GM12878 (cell line): ENCODE results near the gene LHFPL3. TPM values are rescaled to one million over a fixed set of nuclear protein-coding genes. Genes with fewer than 3 reads are reported as not detected.

ENCODE experiments used
- ATAC-seq: fragments of 200-7000 bp; cut with Tn5 transposase; 3 replicates; pipeline ENCODE4 v1.9.1; 2020; ENCODE audit warnings: mild to moderate bottlenecking, moderate library complexity
- BruUV-seq: library from RNA; stranded (reverse); fragments of 400-500 nt; replicated peaks from 2 replicates; lab custom pipeline; 2021; lab: Mats Ljungman, UMichigan
- CTCF ChIA-PET: fragments of 300-600 bp; sonication (Branson Sonifier 250); formaldehyde crosslinking; extraction: SDS; loops from one replicate; lab custom pipeline; 2021; ENCODE audit warnings: inconsistent platforms; lab: Yijun Ruan, JAX
- POLR2A ChIA-PET: fragments of 350-600 bp; formaldehyde crosslinking; extraction: SDS; loops from one replicate; lab custom pipeline; 2021; ENCODE audit warnings: inconsistent platforms; lab: Charles Lee
- RAD21 ChIA-PET: fragments of 300-600 bp; sonication (Branson Sonifier 250); formaldehyde crosslinking; loops from one replicate; lab custom pipeline; 2023; ENCODE audit warnings: antibody characterized with exemption; ENCODE audit not compliant: unreplicated experiment; lab: Charles Lee
- SMC1A ChIA-PET: fragments of 300-600 bp; sonication (Branson Sonifier 250); formaldehyde crosslinking; loops from one replicate; lab custom pipeline; 2023; ENCODE audit not compliant: unreplicated experiment, uncharacterized antibody; lab: Charles Lee
- DNase-seq: peaks from one replicate; pipeline ENCODE4 v3.0.0-alpha.2; 2011; ENCODE audit warnings: low read depth, low spot score
- FAIRE-seq: peaks from 3 replicates; lab custom pipeline; 2011; peaks lifted over from hg19 to GRCh38; lab: Jason Lieb, UNC
- H2AFZ ChIP-seq: 2 replicates; pipeline ENCODE4 v1.6.0; 2011; ENCODE audit warnings: low read depth, low read length, control low read depth; ENCODE audit not compliant: control insufficient read depth
- H3K27ac ChIP-seq: 2 replicates; pipeline ENCODE4 v1.5.1; 2011; ENCODE audit warnings: control low read depth; ENCODE audit not compliant: control insufficient read depth, insufficient read depth
- H3K27me3 ChIP-seq, 2 experiments: replicated peaks in 1 of 2; 2 replicates each; pipeline versions ENCODE4 v1.6.0 to v1.6.1; 2011; ENCODE audit warnings: low read length in 1 of 2; ENCODE audit not compliant: control insufficient read depth in 2 of 2, insufficient read depth in 2 of 2
- H3K36me3 ChIP-seq, 2 experiments: 2 replicates each; pipeline ENCODE4 v1.5.1; 2011; ENCODE audit warnings: low read length in 1 of 2; ENCODE audit not compliant: control insufficient read depth in 2 of 2, insufficient read depth in 2 of 2
- H3K4me1 ChIP-seq: 2 replicates; pipeline ENCODE4 v1.6.1; 2011; ENCODE audit warnings: mild to moderate bottlenecking, low read length, moderate library complexity, mixed read lengths; ENCODE audit not compliant: control insufficient read depth, insufficient read depth
- H3K4me2 ChIP-seq: 2 replicates; pipeline ENCODE4 v1.6.0; 2011; ENCODE audit warnings: control low read depth; ENCODE audit not compliant: control insufficient read depth, insufficient read depth
- H3K4me3 ChIP-seq: fragments of 200-600 bp; sonication (generic); 2 replicates; pipeline ENCODE4 v1.5.1; 2016
- H3K79me2 ChIP-seq: 2 replicates; pipeline ENCODE4 v1.6.0; 2011; ENCODE audit warnings: low read length; ENCODE audit not compliant: control insufficient read depth, insufficient read depth
- H3K9ac ChIP-seq: 2 replicates; pipeline ENCODE4 v1.8.0; 2011; ENCODE audit warnings: low read length, control low read depth, mixed read lengths; ENCODE audit not compliant: control insufficient read depth, insufficient read depth
- H3K9me3 ChIP-seq: replicated peaks from 3 replicates; pipeline ENCODE4 v1.5.1; 2011; ENCODE audit warnings: mild to moderate bottlenecking, low read length; ENCODE audit not compliant: control insufficient read depth, insufficient read depth
- H4K20me1 ChIP-seq: 2 replicates; pipeline ENCODE4 v1.6.0; 2011; ENCODE audit not compliant: control insufficient read depth, insufficient read depth
- ATF2 ChIP-seq: IDR thresholded peaks from 2 replicates; pipeline ENCODE4 v1.6.1; 2012; ENCODE audit warnings: low read length, inconsistent platforms
- EZH2 ChIP-seq: IDR thresholded peaks from 2 replicates; pipeline ENCODE4 v1.6.1; 2012; ENCODE audit warnings: low read depth, mild to moderate bottlenecking, control low read depth, inconsistent platforms, low read length, borderline replicate concordance; ENCODE audit not compliant: control insufficient read depth
- GATAD2B ChIP-seq: fragments of 450-650 bp; conservative IDR thresholded peaks from 2 replicates; pipeline ENCODE4 v1.6.1; 2017; ENCODE audit warnings: low read depth, mild to moderate bottlenecking, moderate library complexity
- IKZF1 ChIP-seq: fragments of 450-650 bp; conservative IDR thresholded peaks from 2 replicates; pipeline ENCODE4 v1.6.1; 2017; ENCODE audit warnings: antibody characterized with exemption, mild to moderate bottlenecking
- MXI1 ChIP-seq: fragments of 150-350 bp; IDR thresholded peaks from 2 replicates; pipeline ENCODE4 v1.6.1; 2011; ENCODE audit warnings: low read depth, mild to moderate bottlenecking, inconsistent platforms, low read length, improper control_type of control experiment
- NFYA ChIP-seq: IDR thresholded peaks from 2 replicates; pipeline ENCODE4 v1.6.1; 2011; ENCODE audit warnings: low read depth, mild to moderate bottlenecking, low read length, improper control_type of control experiment, borderline replicate concordance
- SIX5 ChIP-seq: IDR thresholded peaks from 2 replicates; pipeline ENCODE4 v1.6.1; 2011; ENCODE audit warnings: mild to moderate bottlenecking, low read depth, low read length, moderate library complexity; ENCODE audit not compliant: severe bottlenecking
- SPI1 ChIP-seq: IDR thresholded peaks from 2 replicates; pipeline ENCODE4 v1.6.1; 2011; ENCODE audit warnings: low read depth, mild to moderate bottlenecking, low read length, moderate library complexity, borderline replicate concordance; ENCODE audit not compliant: insufficient read depth
- SREBF1 ChIP-seq: IDR thresholded peaks from 2 replicates; pipeline ENCODE4 v1.6.1; 2012; ENCODE audit warnings: mild to moderate bottlenecking, low read length
- TAF1 ChIP-seq: IDR thresholded peaks from 2 replicates; pipeline ENCODE4 v1.6.1; 2011; ENCODE audit warnings: mild to moderate bottlenecking, low read depth, low read length, borderline replicate concordance
- TBL1XR1 ChIP-seq: IDR thresholded peaks from 2 replicates; pipeline ENCODE4 v1.6.1; 2012; ENCODE audit warnings: low read depth, low read length, improper control_type of control experiment
- TCF3 ChIP-seq: IDR thresholded peaks from 2 replicates; pipeline ENCODE4 v1.6.1; 2012; ENCODE audit warnings: low read depth, mild to moderate bottlenecking, low read length, borderline replicate concordance; ENCODE audit not compliant: insufficient read depth
- ZNF622 ChIP-seq: fragments of 450-650 bp; IDR thresholded peaks from 2 replicates; pipeline ENCODE4 v1.6.1; 2017; ENCODE audit warnings: mild to moderate bottlenecking, inconsistent platforms
- WGBS: methylation state at CpG from one replicate; pipeline ENCODE4 v1.1.6; 2016; ENCODE audit warnings: low lambda C conversion rate; ENCODE audit not compliant: insufficient replicate concordance, insufficient coverage; ENCODE audit errors: missing lambda C conversion rate; 5-methylcytosine and 5-hydroxymethylcytosine counted together
- in situ Hi-C: fragments of 300-500 bp; cut with MboI; formaldehyde crosslinking; loops from 9 replicates; pipeline ENCODE4 v1.14.3; 2018; ENCODE audit warnings: mixed read lengths
- intact Hi-C: fragments of 100-400 bp; cut with micrococcal nuclease; formaldehyde crosslinking; loops from one replicate; pipeline ENCODE4 v1.14.2; 2022; ENCODE audit not compliant: unreplicated experiment
- polyA plus RNA-seq, 11 experiments: library from polyadenylated mRNA; depleted of rRNA in 4 of 11; unstranded in 6 of 11; stranded (reverse) in 5 of 11; fragments of >200 nt; fragmentation: Nextera tagmentation in 4 of 11; fragmentation: Illumina TruSeq in 1 of 11; extraction: Ambion mirVana in 4 of 11; extraction: Trizol in 1 of 11; gene quantifications; 1 replicate in 1 of 11; 2 replicates in 10 of 11; pipeline versions ENCODE4 v1.2.1 to v1.2.3, GENCODE V29; 2011 to 2016; ENCODE audit warnings: inconsistent platforms in 2 of 11, missing spikeins in 2 of 11, low read depth in 1 of 11
- total RNA-seq, 4 experiments: library from RNA; depleted of rRNA in 3 of 4; stranded (reverse); fragments of >200 nt in 3 of 4; fragmentation: Illumina TruSeq in 1 of 4; extraction: Trizol in 1 of 4; gene quantifications; 2 replicates each; pipeline versions ENCODE4 v1.2.1 to v1.2.3, GENCODE V29; 2013 to 2021
- TF ChIP-seq, protein P1 (sequence below): fragments of 450-650 bp; formaldehyde crosslinking; IDR thresholded peaks from 2 replicates; pipeline ENCODE4 v1.4.0; 2022; ENCODE audit warnings: mild to moderate bottlenecking, moderate library complexity
- TF ChIP-seq, protein P2 (sequence below): fragments of 450-650 bp; IDR thresholded peaks from 2 replicates; pipeline ENCODE4 v1.6.1; 2017; ENCODE audit warnings: borderline replicate concordance

The LHFPL3 gene
- total and polyA plus RNA-seq, 10 of the 15 experiments (the other 5 are each of a cell fraction or from before 2014, with no cell fraction given): 0.09 TPM; not detected in 9

- TF ChIP-seq, protein P1, sequence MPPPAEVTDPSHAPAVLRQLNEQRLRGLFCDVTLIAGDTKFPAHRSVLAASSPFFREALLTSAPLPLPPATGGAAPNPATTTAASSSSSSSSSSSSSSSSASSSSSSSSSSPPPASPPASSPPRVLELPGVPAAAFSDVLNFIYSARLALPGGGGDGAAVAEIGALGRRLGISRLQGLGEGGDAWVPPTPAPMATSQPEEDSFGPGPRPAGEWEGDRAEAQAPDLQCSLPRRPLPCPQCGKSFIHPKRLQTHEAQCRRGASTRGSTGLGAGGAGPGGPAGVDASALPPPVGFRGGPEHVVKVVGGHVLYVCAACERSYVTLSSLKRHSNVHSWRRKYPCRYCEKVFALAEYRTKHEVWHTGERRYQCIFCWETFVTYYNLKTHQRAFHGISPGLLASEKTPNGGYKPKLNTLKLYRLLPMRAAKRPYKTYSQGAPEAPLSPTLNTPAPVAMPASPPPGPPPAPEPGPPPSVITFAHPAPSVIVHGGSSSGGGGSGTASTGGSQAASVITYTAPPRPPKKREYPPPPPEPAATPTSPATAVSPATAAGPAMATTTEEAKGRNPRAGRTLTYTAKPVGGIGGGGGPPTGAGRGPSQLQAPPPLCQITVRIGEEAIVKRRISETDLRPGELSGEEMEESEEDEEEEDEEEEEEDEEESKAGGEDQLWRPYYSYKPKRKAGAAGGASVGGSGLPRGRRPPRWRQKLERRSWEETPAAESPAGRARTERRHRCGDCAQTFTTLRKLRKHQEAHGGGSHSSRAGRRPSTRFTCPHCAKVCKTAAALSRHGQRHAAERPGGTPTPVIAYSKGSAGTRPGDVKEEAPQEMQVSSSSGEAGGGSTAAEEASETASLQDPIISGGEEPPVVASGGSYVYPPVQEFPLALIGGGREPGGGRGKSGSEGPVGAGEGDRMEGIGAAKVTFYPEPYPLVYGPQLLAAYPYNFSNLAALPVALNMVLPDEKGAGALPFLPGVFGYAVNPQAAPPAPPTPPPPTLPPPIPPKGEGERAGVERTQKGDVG (CRISPR knock-in tag): no peak
- TF ChIP-seq SPI1: no peak
- TF ChIP-seq EZH2: no peak
- no peak for TF ChIP-seq NFYA
- no peak for TF ChIP-seq SREBF1
- TF ChIP-seq, protein P2, sequence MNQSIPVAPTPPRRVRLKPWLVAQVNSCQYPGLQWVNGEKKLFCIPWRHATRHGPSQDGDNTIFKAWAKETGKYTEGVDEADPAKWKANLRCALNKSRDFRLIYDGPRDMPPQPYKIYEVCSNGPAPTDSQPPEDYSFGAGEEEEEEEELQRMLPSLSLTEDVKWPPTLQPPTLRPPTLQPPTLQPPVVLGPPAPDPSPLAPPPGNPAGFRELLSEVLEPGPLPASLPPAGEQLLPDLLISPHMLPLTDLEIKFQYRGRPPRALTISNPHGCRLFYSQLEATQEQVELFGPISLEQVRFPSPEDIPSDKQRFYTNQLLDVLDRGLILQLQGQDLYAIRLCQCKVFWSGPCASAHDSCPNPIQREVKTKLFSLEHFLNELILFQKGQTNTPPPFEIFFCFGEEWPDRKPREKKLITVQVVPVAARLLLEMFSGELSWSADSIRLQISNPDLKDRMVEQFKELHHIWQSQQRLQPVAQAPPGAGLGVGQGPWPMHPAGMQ: no peak
- no peak for TF ChIP-seq IKZF1
- TF ChIP-seq SIX5: no peak
Measured at GRCh38 chr7:104296266-104296665, 32.1 kb upstream of the LHFPL3 start (continued).

DNA sequence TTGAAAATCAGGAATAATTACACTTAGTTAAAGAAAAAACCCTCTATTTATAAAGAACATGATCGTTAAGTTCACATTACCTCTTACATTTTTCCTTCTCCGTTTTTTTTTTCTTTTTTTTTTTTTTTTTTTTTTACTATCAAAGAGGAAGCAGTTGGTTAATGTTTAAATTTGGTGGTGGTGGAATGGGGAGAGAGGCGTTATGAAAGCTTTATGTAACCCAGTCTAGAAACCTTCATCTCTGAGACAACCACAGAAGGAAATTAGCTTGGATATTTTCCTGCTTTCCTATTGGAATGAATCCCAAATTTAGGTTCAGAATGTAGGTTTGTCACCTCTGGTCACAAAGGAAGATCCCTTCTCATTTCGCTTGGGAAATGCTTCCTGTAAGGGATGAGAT is 31.5 kb upstream of the LHFPL3 start:
- ATAC-seq: no peak
- CTCF ChIA-PET: no interaction called here
- no peak for TF ChIP-seq GATAD2B
- TF ChIP-seq TBL1XR1: no peak
- no peak for TF ChIP-seq MXI1
- no peak for TF ChIP-seq ATF2
- TF ChIP-seq EZH2: no peak
- TF ChIP-seq ZNF622: no peak
- no peak for TF ChIP-seq TCF3
- TF ChIP-seq TAF1: no peak

More for the DNA sequence above, 31.5 kb upstream of the LHFPL3 start:
- Histone ChIP-seq H3K27ac (no peak overlapping the region), H3K9ac (no peak overlapping the region), H3K4me2 (no peak overlapping the region), H3K9me3 (no peaks in the 10 kb centered on the region), H2AFZ (no peak overlapping the region), H3K27me3 (no peaks in the 10 kb centered on the region), H3K4me3 (no peak overlapping the region), H4K20me1 (no peaks in the 10 kb centered on the region), H3K36me3 (no peaks in the 10 kb centered on the region), H3K79me2 (no peaks in the 10 kb centered on the region), H3K4me1 (no peaks in the 10 kb centered on the region)
- SMC1A ChIA-PET: no interaction called here
- DNase-seq: no peak
- intact Hi-C loops (no loop called here), in situ Hi-C loops (no loop called here)
- no peak for FAIRE-seq
- no TSS peak for BruUV-seq
- 4% methylated on average over 4 of the region's 4 CpGs for WGBS
- POLR2A ChIA-PET: no interaction called here
- RAD21 ChIA-PET: no interaction called here
